ENCODE results near the gene RPL13A.
"Not testable (repeated sequence)": the region's sequence is repeated elsewhere in the genome, so short reads cannot be mapped to it uniquely, and the experiment has no call there.

The RPL13A gene

DNA sequence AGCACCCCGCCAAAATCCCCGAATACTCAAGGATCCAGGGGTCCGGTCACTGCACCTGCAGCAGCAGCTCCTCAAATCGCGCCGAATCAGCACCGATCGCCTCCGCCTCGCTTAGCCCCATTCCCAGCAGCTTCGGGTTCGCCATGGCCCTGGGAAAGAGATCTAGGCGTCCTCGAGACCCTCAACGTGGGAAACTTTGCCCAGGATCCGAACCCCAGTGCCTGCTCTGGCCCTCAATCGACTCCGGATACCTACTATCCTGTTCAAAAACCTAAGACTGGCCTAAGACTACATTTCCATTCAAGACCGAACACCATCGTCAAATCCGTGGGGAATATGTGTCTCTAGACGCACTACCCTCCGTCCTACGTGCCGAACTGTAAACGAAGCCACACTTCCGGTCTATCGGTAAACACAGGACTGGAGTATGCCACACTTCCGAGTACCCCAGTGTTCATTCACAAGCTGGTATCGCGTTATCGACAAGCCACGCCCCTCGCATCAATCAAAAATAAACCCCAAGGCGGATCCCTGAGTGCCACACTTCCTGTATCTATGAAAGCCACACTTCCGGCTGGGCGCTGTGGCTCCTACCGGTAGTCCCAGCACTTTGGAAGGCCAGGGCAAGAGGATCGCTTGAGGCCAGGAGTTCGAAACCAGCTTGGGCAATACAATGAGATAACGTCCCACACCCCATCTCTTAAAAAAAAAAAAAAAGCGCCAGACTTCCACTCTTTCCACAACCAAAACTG, 35.8 kb upstream of the RPL13A start, which contains the start of gene PIH1D1:
PIH1D1 (minus strand) TSS at position 385 of the 752 bp plus-strand sequence; CDS start at position 145, 240 bp downstream.
- Histone ChIP-seq H3K9ac (peak within 1 kb of the TSS; percentile 89 to 98 (median 96)), H3K36me3 (peaks cover 28 to 54% (median 36%) of the 10 kb centered on the region in 11 experiments), H3K4me1 (peaks cover 63 to 80% (median 70%) of the 10 kb centered on the region in 10 experiments), H3K27ac (peak within 1 kb of the TSS; percentile 96 to 99 (median 98)), H3K9me3 (replicated peaks in 1 of 11) (no peaks in the 10 kb centered on the region), H3K4me3 (peak within 1 kb of the TSS; percentile 71 to 96 (median 84)), H3K27me3 (no peaks in the 10 kb centered on the region), H4K20me1 (peaks cover 0 to 24% (median 9%) of the 10 kb centered on the region in 11 experiments; a peak in 9 of 22 replicates), H3K4me2 (peak within 1 kb of the TSS; percentile 80 to 98 (median 94))
- TF ChIP-seq Cebpa-rat (IDR thresholded peaks at IDR 0.05): no peak

DNA sequence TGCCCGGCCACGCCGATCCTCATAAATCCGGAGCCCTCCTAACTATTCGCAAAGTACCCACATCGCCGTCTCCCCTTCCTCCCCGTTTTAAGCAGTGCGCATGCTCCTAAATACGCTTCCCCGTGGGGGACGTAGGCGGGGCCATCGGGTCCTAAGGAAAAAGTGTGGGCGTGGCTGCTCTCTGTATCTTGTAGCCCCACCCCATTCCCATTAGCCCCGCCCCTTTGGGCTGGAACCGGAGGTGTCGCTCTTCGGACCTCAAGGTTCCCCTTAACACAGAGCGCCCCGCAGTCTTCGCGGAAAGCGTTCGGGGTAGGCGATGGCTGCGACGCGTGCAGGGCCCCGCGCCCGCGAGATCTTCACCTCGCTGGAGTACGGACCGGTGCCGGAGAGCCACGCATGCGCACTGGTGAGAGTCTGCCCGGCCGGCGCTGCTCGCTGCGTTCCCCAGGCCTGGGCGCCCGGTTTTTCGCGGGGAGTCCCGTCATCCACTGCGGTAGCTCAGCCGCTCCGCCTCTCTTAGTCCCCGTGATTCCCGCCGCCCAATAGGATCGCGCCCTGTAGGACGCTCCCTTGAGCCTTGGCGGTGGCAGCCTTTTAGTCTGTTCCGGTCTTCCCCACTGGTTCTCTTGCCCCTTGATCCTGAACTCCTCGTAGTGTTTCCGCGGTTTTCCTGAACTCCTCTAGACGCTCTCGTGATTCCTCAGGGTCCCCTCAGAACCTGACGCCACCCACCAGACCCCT, 34.2 kb upstream of the RPL13A start, which contains the start of gene ALDH16A1:
ALDH16A1 (plus strand) TSS at position 213 of the 744 bp plus-strand sequence; CDS start at position 320, 107 bp downstream.
- H3K4me1 ChIP-seq: peaks cover 58 to 80% (median 68%) of the 10 kb centered on the region in 10 experiments
- peak within 1 kb of the TSS; percentile 96 to 99 (median 98) for H3K27ac ChIP-seq
- no peaks in the 10 kb centered on the region for H3K9me3 ChIP-seq (replicated peaks in 1 of 11)
- peaks cover 13 to 52% (median 30%) of the 10 kb centered on the region in 11 experiments; a peak in 20 of 22 replicates for H3K36me3 ChIP-seq
- H3K27me3 ChIP-seq: no peaks in the 10 kb centered on the region
- peak within 1 kb of the TSS; percentile 83 to 97 (median 92) for H3K4me2 ChIP-seq
- TF ChIP-seq Cebpa-rat (IDR thresholded peaks at IDR 0.05): no peak
- H3K9ac ChIP-seq: peak within 1 kb of the TSS; percentile 89 to 98 (median 96)
- peak within 1 kb of the TSS; percentile 71 to 96 (median 82) for H3K4me3 ChIP-seq
- H4K20me1 ChIP-seq: peaks cover 0 to 8% (median 0%) of the 10 kb centered on the region in 11 experiments; a peak in 4 of 22 replicates

DNA sequence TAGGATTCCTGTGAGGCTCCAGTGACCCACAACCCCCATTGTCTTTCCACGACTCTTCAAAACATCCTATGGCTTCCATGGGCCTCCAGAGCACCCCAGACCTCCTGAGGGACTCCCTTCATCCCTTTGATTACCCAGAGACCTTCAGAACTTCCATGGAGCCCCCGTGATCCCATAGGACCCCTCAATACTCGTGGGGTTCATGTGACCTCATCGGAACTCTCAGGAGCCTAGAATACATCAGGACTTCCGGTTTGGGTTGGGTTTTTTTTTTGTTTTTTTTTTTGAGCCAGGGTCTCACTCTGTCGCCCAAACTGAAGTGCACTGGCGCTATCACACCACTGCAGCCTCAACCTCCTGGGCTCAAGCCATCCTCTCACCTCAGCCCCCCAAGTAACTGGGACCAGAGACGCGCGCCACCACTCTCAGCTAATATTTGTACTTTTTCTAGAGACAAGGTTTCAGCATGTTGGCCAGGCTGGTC, 33.6 kb upstream of the RPL13A start:
- H3K4me2 ChIP-seq: peak overlapping the region; percentile 83 to 97 (median 92)
- peaks cover 7 to 47% (median 25%) of the 10 kb centered on the region in 11 experiments; a peak in 19 of 22 replicates for H3K36me3 ChIP-seq
- peaks cover 0 to 2% (median 0%) of the 10 kb centered on the region in 11 experiments; a peak in 2 of 22 replicates for H4K20me1 ChIP-seq
- H3K27ac ChIP-seq: peak overlapping the region; percentile 96 to 99 (median 98)
- peaks cover 58 to 80% (median 68%) of the 10 kb centered on the region in 10 experiments for H3K4me1 ChIP-seq
- no peaks in the 10 kb centered on the region for H3K27me3 ChIP-seq
- H3K9me3 ChIP-seq (replicated peaks in 1 of 11): no peaks in the 10 kb centered on the region
- H3K9ac ChIP-seq: peak overlapping the region; percentile 89 to 98 (median 96)
- H3K4me3 ChIP-seq: peak overlapping the region; percentile 71 to 96 (median 82)
- TF ChIP-seq Cebpa-rat (IDR thresholded peaks at IDR 0.05): no peak

- Histone ChIP-seq H3K9me3 (replicated peaks in 1 of 11) (no peaks in the 10 kb centered on the region), H3K9ac (peak overlapping the region in 4 of 11 experiments; percentile 9 to 44 (median 27); a peak in 7 of 22 replicates), H3K4me2 (peak overlapping the region in 3 of 11 experiments; percentile 53 to 90 (median 88); a peak in 6 of 22 replicates), H3K36me3 (peaks cover 15 to 51% (median 33%) of the 10 kb centered on the region in 11 experiments; a peak in 21 of 22 replicates), H3K27me3 (no peaks in the 10 kb centered on the region), H3K4me3 (no peak overlapping the region), H3K4me1 (peaks cover 47 to 79% (median 61%) of the 10 kb centered on the region in 10 experiments), H3K27ac (peak overlapping the region in 5 of 11 experiments; percentile 18 to 92 (median 40); a peak in 6 of 22 replicates), H4K20me1 (no peaks in the 10 kb centered on the region)
- TF ChIP-seq Cebpa-rat (IDR thresholded peaks at IDR 0.05): no peak
Observed at GRCh38 chr19:49455773-49456172, 31.6 kb upstream of the RPL13A start.

GRCh38 chr19:49456326-49456725, 31.1 kb upstream of the RPL13A start:
- Histone ChIP-seq H3K4me2 (peak overlapping the region in 3 of 11 experiments; percentile 88 to 90 (median 89); a peak in 6 of 22 replicates), H4K20me1 (no peaks in the 10 kb centered on the region), H3K27ac (peak overlapping the region in 8 of 11 experiments; percentile 10 to 95 (median 59); a peak in 10 of 22 replicates), H3K36me3 (peaks cover 15 to 55% (median 35%) of the 10 kb centered on the region in 11 experiments; a peak in 21 of 22 replicates), H3K4me3 (no peak overlapping the region), H3K27me3 (no peaks in the 10 kb centered on the region), H3K9ac (peak overlapping the region in 7 of 11 experiments; percentile 5 to 44 (median 26); a peak in 8 of 22 replicates), H3K9me3 (replicated peaks in 1 of 11) (no peaks in the 10 kb centered on the region), H3K4me1 (peaks cover 44 to 79% (median 58%) of the 10 kb centered on the region in 10 experiments)
- no peak for TF ChIP-seq Cebpa-rat (IDR thresholded peaks at IDR 0.05)

- H3K9me3 ChIP-seq (replicated peaks in 1 of 11): no peaks in the 10 kb centered on the region
- peak overlapping the region; percentile 53 to 82 (median 73) for H3K9ac ChIP-seq
- peaks cover 20 to 69% (median 47%) of the 10 kb centered on the region in 11 experiments; a peak in 21 of 22 replicates for H3K36me3 ChIP-seq
- H3K4me3 ChIP-seq: peak overlapping the region in 2 of 10 experiments; percentile 19 to 27; a peak in 3 of 20 replicates
- peak overlapping the region; percentile 75 to 90 (median 82) for H3K4me2 ChIP-seq
- H4K20me1 ChIP-seq: no peaks in the 10 kb centered on the region
- peak overlapping the region; percentile 70 to 95 (median 79) for H3K27ac ChIP-seq
- peaks cover 37 to 70% (median 51%) of the 10 kb centered on the region in 10 experiments for H3K4me1 ChIP-seq
- no peaks in the 10 kb centered on the region for H3K27me3 ChIP-seq
- no peak for TF ChIP-seq Cebpa-rat (IDR thresholded peaks at IDR 0.05)
Observed at GRCh38 chr19:49458567-49458903, 28.9 kb upstream of the RPL13A start.

GRCh38 chr19:49459388-49459787, 28.0 kb upstream of the RPL13A start:
- Histone ChIP-seq H3K27ac (peak overlapping the region in 10 of 11 experiments; percentile 5 to 95 (median 78); a peak in 17 of 22 replicates), H3K4me2 (peak overlapping the region; percentile 75 to 90 (median 82))

DNA sequence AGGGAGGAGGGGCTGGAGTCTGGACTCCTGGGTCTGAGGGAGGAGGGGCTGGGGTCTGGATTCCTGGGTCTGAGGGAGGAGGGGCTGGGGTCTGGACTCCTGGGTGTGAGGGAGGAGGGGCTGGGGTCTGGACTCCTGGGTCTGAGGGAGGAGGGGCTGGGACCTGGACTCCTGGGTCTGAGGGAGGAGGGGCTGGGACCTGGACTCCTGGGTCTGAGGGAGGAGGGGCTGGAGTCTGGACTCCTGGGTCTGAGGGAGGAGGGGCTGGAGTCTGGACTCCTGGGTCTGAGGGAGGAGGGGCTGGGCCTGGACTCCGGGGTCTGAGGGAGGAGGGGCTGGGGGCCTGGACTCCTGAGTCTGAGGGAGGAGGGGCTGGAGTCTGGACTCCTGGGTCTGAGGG, 26.3 kb upstream of the RPL13A start:
- not testable (repeated sequence) for H3K4me2 ChIP-seq; H3K27me3 ChIP-seq; H3K9ac ChIP-seq; H3K9me3 ChIP-seq (replicated peaks in 1 of 11); H3K4me3 ChIP-seq; H4K20me1 ChIP-seq
- H3K4me1 ChIP-seq: peaks cover 29 to 47% (median 37%) of the 10 kb centered on the region in 10 experiments
- peak overlapping the region in 1 of 11 experiments; percentile 18; a peak in 1 of 22 replicates for H3K27ac ChIP-seq
- H3K36me3 ChIP-seq: peaks cover 46 to 83% (median 66%) of the 10 kb centered on the region in 11 experiments

More at GRCh38 chr19:49459388-49459787, 28.0 kb upstream of the RPL13A start:
- Histone ChIP-seq H3K4me1 (peaks cover 34 to 63% (median 45%) of the 10 kb centered on the region in 10 experiments), H3K9ac (peak overlapping the region in 9 of 11 experiments; percentile 65 to 82 (median 73); a peak in 13 of 22 replicates), H4K20me1 (no peaks in the 10 kb centered on the region), H3K4me3 (no peak overlapping the region), H3K36me3 (peaks cover 28 to 76% (median 55%) of the 10 kb centered on the region in 11 experiments; a peak in 21 of 22 replicates), H3K27me3 (no peaks in the 10 kb centered on the region), H3K9me3 (replicated peaks in 1 of 11) (no peaks in the 10 kb centered on the region)
- TF ChIP-seq Cebpa-rat (IDR thresholded peaks at IDR 0.05): no peak
